Stimulated activated CD4-positive, alpha-beta T cell treated with anti-CD3 and anti-CD28 coated beads, Interleukin-4, amount 100 ng/mL, for 24 hours (primary cell): ENCODE data around the gene PML.
"Not testable (repeated sequence)": the region's sequence is repeated elsewhere in the genome, so short reads cannot be mapped to it uniquely, and the experiment has no call there.

Experiments used
- DNase-seq: peaks from one replicate; pipeline ENCODE4 v3.0.0-alpha.2; 2020

PML gene

GRCh38 chr15:74063425-74064146 is 69.1 kb downstream of the PML start:
- DNase-seq, result not testable (repeated sequence)

- DNase-seq, result not testable (repeated sequence)
These were observed 69.7 kb downstream of the PML start for GRCh38 chr15:74064183-74064582.

- DNase-seq, result not testable (repeated sequence)
These were observed 70.3 kb downstream of the PML start for GRCh38 chr15:74064822-74065221.

GRCh38 chr15:74065684-74066411 is 71.3 kb downstream of the PML start:
- peak; percentile 59 for DNase-seq

GRCh38 chr15:74071645-74072044 is 77.1 kb downstream of the PML start:
- not testable (repeated sequence) for DNase-seq

- DNase-seq, result not testable (repeated sequence)
These were observed 77.6 kb downstream of the PML start for GRCh38 chr15:74072132-74072531.

GRCh38 chr15:74072614-74073337 is 78.3 kb downstream of the PML start:
- DNase-seq, result peak; percentile 36

GRCh38 chr15:74075781-74076180 is 81.3 kb downstream of the PML start:
- not testable (repeated sequence) for DNase-seq

GRCh38 chr15:74082450-74082849 is 87.9 kb downstream of the PML start, which contains the start of gene GOLGA6A:
TSS of gene GOLGA6A (minus strand) at chr15:74082550. CDS start at chr15:74082509, 41 bp downstream.
- DNase-seq, result not testable (repeated sequence)

GRCh38 chr15:74094567-74094966 is 100.1 kb downstream of the PML start:
- not testable (repeated sequence) for DNase-seq

GRCh38 chr15:74095610-74096009 is 101.1 kb downstream of the PML start:
- DNase-seq, result not testable (repeated sequence)

GRCh38 chr15:74096753-74097474 is 102.4 kb downstream of the PML start:
- DNase-seq, result not testable (repeated sequence)
